ENCODE measurements around the gene TNFRSF13B. TPM values are rescaled to one million over a fixed set of nuclear protein-coding genes. Genes with fewer than 3 reads are reported as not detected.

The TNFRSF13B gene
- total RNA-seq, 1 donor from 2014 or later = not detected

DNA sequence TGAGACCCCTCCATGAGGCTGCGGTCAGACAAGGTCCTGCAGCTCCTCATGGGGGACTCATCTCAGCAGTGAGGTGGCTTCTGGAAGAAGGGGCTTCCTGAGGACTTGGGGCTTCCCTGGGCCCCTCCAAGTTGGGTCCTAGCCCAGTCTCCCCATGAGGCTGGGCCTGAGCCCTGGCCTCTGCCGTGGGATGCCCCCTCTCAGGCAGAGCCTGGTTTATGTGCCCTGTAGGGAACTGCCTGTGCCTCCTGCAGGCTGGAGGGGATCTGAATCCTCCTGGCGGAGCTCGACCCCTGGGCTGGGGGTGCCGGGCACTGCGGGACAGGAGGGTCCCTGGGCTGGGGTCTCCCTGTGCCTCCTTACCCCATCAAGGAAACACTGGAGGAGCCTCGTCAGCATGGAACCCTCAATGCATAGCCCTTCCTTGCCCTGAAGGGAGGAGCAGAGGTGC, 45.8 kb downstream of the TNFRSF13B start:
- no peaks in the 10 kb centered on the region for H3K36me3 Mint-ChIP-seq (ENCODE audit: low read depth, unreplicated experiment)

DNA sequence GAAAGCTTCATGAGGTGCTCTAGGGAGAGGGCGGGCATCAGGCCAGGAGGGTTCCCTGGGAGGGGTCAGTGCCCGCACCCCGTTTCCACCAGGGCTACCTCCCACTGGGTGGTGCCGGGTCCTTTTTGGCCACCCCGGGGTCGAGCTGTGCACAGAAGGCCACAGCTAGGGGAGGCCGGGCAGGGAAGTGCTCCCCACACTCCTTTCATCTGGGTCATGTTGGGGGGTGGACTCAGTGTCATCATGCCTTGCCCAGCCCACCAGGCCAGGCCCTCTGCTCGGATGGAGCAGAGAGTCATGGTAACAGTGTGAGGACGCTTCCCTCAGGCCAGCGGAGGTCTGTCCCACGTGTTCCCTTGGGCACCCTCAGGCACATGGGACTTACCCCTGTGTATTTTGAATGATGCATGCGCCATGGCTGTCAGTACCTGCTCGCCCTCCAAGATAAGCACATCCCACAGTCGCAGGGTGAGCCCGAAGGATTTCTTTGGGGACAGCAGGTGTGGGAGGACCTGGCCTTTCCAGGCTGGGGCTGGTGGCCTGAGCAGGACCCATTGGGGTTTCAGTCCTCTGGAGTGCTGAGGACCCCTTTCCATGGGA, 46.4 kb downstream of the TNFRSF13B start:
- no peak for DNase-seq (ENCODE audit: low spot score)
- no peak overlapping the region for H3K27ac Mint-ChIP-seq (ENCODE audit: unreplicated experiment)
- H3K36me3 Mint-ChIP-seq (ENCODE audit: low read depth, unreplicated experiment) = no peaks in the 10 kb centered on the region
- TF ChIP-seq, protein P1, sequence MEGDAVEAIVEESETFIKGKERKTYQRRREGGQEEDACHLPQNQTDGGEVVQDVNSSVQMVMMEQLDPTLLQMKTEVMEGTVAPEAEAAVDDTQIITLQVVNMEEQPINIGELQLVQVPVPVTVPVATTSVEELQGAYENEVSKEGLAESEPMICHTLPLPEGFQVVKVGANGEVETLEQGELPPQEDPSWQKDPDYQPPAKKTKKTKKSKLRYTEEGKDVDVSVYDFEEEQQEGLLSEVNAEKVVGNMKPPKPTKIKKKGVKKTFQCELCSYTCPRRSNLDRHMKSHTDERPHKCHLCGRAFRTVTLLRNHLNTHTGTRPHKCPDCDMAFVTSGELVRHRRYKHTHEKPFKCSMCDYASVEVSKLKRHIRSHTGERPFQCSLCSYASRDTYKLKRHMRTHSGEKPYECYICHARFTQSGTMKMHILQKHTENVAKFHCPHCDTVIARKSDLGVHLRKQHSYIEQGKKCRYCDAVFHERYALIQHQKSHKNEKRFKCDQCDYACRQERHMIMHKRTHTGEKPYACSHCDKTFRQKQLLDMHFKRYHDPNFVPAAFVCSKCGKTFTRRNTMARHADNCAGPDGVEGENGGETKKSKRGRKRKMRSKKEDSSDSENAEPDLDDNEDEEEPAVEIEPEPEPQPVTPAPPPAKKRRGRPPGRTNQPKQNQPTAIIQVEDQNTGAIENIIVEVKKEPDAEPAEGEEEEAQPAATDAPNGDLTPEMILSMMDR (IDR thresholded peaks at IDR 0.05; ENCODE audit: unreplicated experiment) = no peak
- H3K27me3 Mint-ChIP-seq (ENCODE audit: unreplicated experiment) = peaks cover 16% of the 10 kb centered on the region
- H3K4me1 Mint-ChIP-seq (ENCODE audit: unreplicated experiment) = peaks cover 6% of the 10 kb centered on the region
- H3K9me3 Mint-ChIP-seq (ENCODE audit: unreplicated experiment) = no peaks in the 10 kb centered on the region
- H3K4me3 Mint-ChIP-seq (ENCODE audit: unreplicated experiment) = no peak overlapping the region

More for the DNA sequence above, 45.8 kb downstream of the TNFRSF13B start:
- no peak overlapping the region for H3K27ac Mint-ChIP-seq (ENCODE audit: unreplicated experiment)
- peaks cover 14% of the 10 kb centered on the region for H3K27me3 Mint-ChIP-seq (ENCODE audit: unreplicated experiment)
- peaks cover 6% of the 10 kb centered on the region for H3K4me1 Mint-ChIP-seq (ENCODE audit: unreplicated experiment)
- no peaks in the 10 kb centered on the region for H3K9me3 Mint-ChIP-seq (ENCODE audit: unreplicated experiment)
- H3K4me3 Mint-ChIP-seq (ENCODE audit: unreplicated experiment) = no peak overlapping the region
- no peak for DNase-seq (ENCODE audit: low spot score)
- TF ChIP-seq, protein P1 (IDR thresholded peaks at IDR 0.05; ENCODE audit: unreplicated experiment) = no peak

DNA sequence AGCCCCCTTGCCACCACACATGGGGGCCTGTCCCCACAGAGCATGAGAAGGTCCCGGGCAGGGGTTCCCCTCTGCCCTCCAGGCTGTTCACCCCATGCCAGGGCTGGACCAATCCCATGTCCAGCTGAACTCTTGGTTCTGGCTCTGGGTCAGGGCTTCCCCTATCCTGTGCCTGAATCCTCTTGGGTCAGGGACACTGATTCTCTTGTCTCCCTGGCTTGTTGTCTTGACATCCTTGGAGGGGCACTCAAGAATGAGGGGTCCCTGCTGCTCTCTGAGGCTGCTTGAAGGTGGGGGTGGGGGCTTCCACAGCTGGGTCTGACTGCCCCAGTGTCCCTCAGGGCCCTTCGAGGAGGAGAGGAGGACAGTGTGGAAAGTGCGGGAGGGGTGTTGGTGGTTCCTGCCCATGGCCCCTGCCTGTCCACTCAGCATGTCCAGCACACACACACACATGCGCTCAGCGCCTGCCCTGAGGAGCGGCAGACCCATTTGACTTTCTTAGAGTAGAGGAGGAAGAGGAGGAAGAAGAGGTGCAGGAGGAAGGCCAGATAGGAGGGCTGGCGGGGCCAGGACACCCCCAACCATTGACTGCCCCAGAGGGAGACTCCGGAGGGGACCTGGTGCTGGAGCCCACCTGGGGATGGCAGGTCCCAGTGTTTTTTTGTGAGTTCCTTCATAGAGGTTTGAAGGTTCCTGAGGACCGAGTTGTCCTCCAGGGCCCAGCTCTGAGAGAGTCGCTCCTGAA, 47.0 kb downstream of the TNFRSF13B start:
- no peak for DNase-seq (ENCODE audit: low spot score)
- Mint-ChIP-seq H3K4me1 (ENCODE audit: unreplicated experiment) (peaks cover 6% of the 10 kb centered on the region), H3K27me3 (ENCODE audit: unreplicated experiment) (peaks cover 16% of the 10 kb centered on the region), H3K36me3 (ENCODE audit: low read depth, unreplicated experiment) (no peaks in the 10 kb centered on the region), H3K9me3 (ENCODE audit: unreplicated experiment) (no peaks in the 10 kb centered on the region), H3K4me3 (ENCODE audit: unreplicated experiment) (no peak overlapping the region), H3K27ac (ENCODE audit: unreplicated experiment) (no peak overlapping the region)
- TF ChIP-seq, protein P1 (IDR thresholded peaks at IDR 0.05; ENCODE audit: unreplicated experiment) = no peak

DNA sequence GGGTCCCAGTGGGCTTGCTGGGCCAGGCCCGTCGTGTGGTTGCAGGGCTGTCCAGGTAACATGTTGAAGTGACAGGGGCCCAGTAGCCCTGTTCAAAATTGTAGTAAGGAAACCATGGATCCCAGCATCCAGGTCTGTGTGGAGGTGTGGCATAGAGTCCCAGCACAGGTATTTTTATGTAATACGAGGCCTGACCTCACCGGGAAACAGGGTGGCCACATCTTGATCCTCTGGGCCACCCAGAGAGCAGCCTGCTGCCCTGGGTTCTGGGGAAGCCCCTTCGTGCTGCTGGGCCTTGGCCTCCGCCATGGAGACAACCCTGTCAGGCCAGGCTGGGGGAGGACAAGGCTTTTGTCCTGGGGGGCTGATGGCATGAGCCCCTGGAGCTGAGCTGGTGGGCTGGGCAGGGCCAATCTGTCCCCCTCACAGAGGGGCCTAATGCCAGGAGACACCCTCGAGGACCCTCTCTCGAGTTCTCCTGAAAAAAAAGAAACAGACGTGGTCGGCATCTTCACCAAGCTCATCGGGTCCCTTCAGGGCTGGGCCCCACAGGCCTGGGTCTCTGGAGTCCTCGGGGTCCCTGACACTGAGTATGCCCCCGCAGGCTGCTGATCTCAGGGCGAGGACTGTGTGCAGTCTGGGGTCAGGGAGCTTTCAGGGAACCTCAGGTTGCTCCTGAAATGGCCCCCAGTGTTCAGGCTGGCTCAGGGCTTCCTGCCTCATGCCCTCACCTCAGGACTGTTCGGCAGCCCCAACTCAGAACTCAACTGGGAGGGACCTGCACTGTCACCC, 47.8 kb downstream of the TNFRSF13B start:
- Mint-ChIP-seq H3K4me3 (ENCODE audit: unreplicated experiment) (no peak overlapping the region), H3K27ac (ENCODE audit: unreplicated experiment) (no peak overlapping the region), H3K4me1 (ENCODE audit: unreplicated experiment) (peaks cover 5% of the 10 kb centered on the region), H3K36me3 (ENCODE audit: low read depth, unreplicated experiment) (no peaks in the 10 kb centered on the region), H3K9me3 (ENCODE audit: unreplicated experiment) (no peaks in the 10 kb centered on the region), H3K27me3 (ENCODE audit: unreplicated experiment) (peaks cover 12% of the 10 kb centered on the region)
- no peak for DNase-seq (ENCODE audit: low spot score)
- TF ChIP-seq, protein P1 (IDR thresholded peaks at IDR 0.05; ENCODE audit: unreplicated experiment) = no peak

All from endothelial cell (in vitro differentiated cells).